SK-N-DZ (cell line): ENCODE results near the gene HOGA1.
"Not testable (repeated sequence)": the region's sequence is repeated elsewhere in the genome, so short reads cannot be mapped to it uniquely, and the experiment has no call there.

Experiments
- DNase-seq: peaks from one replicate; pipeline ENCODE4 v3.0.0-alpha.2; 2015; ENCODE audit warnings: low spot score

The HOGA1 gene

GRCh38 chr10:97607095-97607636 lies 23.0 kb downstream of the HOGA1 start:
- no peak for DNase-seq

- DNase-seq = no peak
Measured at GRCh38 chr10:97608991-97609561, 24.9 kb downstream of the HOGA1 start.

- DNase-seq = no peak
Measured at GRCh38 chr10:97611473-97611872, 27.3 kb downstream of the HOGA1 start.

- peak; percentile 26 for DNase-seq
Measured at GRCh38 chr10:97612386-97612785, 28.2 kb downstream of the HOGA1 start.

- DNase-seq = no peak
Measured at GRCh38 chr10:97618285-97618684, 34.1 kb downstream of the HOGA1 start.

GRCh38 chr10:97618733-97619132 lies 34.5 kb downstream of the HOGA1 start:
- no peak for DNase-seq

GRCh38 chr10:97623277-97623676 lies 39.1 kb downstream of the HOGA1 start:
- DNase-seq = no peak

GRCh38 chr10:97627731-97628130 lies 43.5 kb downstream of the HOGA1 start:
- no peak for DNase-seq

GRCh38 chr10:97628228-97628627 lies 44.0 kb downstream of the HOGA1 start:
- DNase-seq = no peak

GRCh38 chr10:97629289-97629688 lies 45.1 kb downstream of the HOGA1 start:
- DNase-seq = no peak

GRCh38 chr10:97631098-97631497 lies 46.9 kb downstream of the HOGA1 start:
- no peak for DNase-seq

GRCh38 chr10:97632949-97633884 lies 49.0 kb downstream of the HOGA1 start, which contains the start of gene MORN4:
MORN4 (minus strand) TSS chr10:97633500; CDS start chr10:97619653, 13,847 bp downstream.
- DNase-seq = peak; percentile 94

- peak; percentile 40 for DNase-seq
Measured at GRCh38 chr10:97633921-97634320, 49.7 kb downstream of the HOGA1 start.

GRCh38 chr10:97635577-97635976 lies 51.4 kb downstream of the HOGA1 start:
- DNase-seq = no peak

- not testable (repeated sequence) for DNase-seq
Measured at GRCh38 chr10:97639090-97639489, 54.9 kb downstream of the HOGA1 start.

GRCh38 chr10:97640174-97640867 lies 56.1 kb downstream of the HOGA1 start, which contains the start of gene PI4K2A:
PI4K2A (plus strand) TSS chr10:97640671; CDS start chr10:97640743, 72 bp downstream.
- DNase-seq = peak; percentile 99

GRCh38 chr10:97640868-97641811 lies 57.0 kb downstream of the HOGA1 start:
- no peak for DNase-seq

GRCh38 chr10:97642471-97643159 lies 58.4 kb downstream of the HOGA1 start:
- not testable (repeated sequence) for DNase-seq

GRCh38 chr10:97643441-97643985 lies 59.3 kb downstream of the HOGA1 start:
- DNase-seq = no peak

GRCh38 chr10:97644936-97645335 lies 60.7 kb downstream of the HOGA1 start:
- DNase-seq = no peak
